GM18868 (cell line): ENCODE results near the gene RAB30.
A peak's percentile ranks its signal among the peaks of the same experiment; 100 is the strongest.
"Not testable (repeated sequence)": the region's sequence is repeated elsewhere in the genome, so short reads cannot be mapped to it uniquely, and the experiment has no call there.

Experiments used
- ATAC-seq: cut with Tn5 transposase; IDR thresholded peaks from one replicate; pipeline ENCODE4 v1.9.1; 2021; ENCODE audit warnings: mild to moderate bottlenecking, moderate library complexity; ENCODE audit not compliant: unreplicated experiment

The RAB30 gene

GRCh38 chr11:82988936-82989627 is 82.6 kb downstream of the RAB30 start:
- no peak for ATAC-seq

GRCh38 chr11:82987997-82988396 is 83.7 kb downstream of the RAB30 start:
- ATAC-seq: no peak

GRCh38 chr11:82986446-82986845 is 85.3 kb downstream of the RAB30 start:
- no peak for ATAC-seq

- ATAC-seq: no peak
Measured at GRCh38 chr11:82981852-82982251, 89.8 kb downstream of the RAB30 start.

- no peak for ATAC-seq
Measured at GRCh38 chr11:82980947-82981346, 90.8 kb downstream of the RAB30 start.

- no peak for ATAC-seq
Measured at GRCh38 chr11:82980292-82980691, 91.4 kb downstream of the RAB30 start.

GRCh38 chr11:82979824-82980223 is 91.9 kb downstream of the RAB30 start:
- no peak for ATAC-seq

- peak; percentile 68 for ATAC-seq
Measured at GRCh38 chr11:82978422-82979099, 93.1 kb downstream of the RAB30 start.

GRCh38 chr11:82976786-82977185 is 94.9 kb downstream of the RAB30 start:
- ATAC-seq: no peak

GRCh38 chr11:82975882-82976281 is 95.8 kb downstream of the RAB30 start:
- no peak for ATAC-seq

GRCh38 chr11:82974851-82975250 is 96.8 kb downstream of the RAB30 start:
- ATAC-seq: no peak

- no peak for ATAC-seq
Measured at GRCh38 chr11:82974135-82974534, 97.6 kb downstream of the RAB30 start.

- ATAC-seq: no peak
Measured at GRCh38 chr11:82972103-82972502, 99.6 kb downstream of the RAB30 start.

GRCh38 chr11:82971519-82971946 is 100.2 kb downstream of the RAB30 start:
- peak; percentile 41 for ATAC-seq

GRCh38 chr11:82970507-82971083 is 101.1 kb downstream of the RAB30 start:
- not testable (repeated sequence) for ATAC-seq

- peak; percentile 91 for ATAC-seq
Measured at GRCh38 chr11:82969811-82970210, 101.9 kb downstream of the RAB30 start.

- ATAC-seq: no peak
Measured at GRCh38 chr11:82967381-82967780, 104.3 kb downstream of the RAB30 start.

- not testable (repeated sequence) for ATAC-seq
Measured at GRCh38 chr11:82962021-82962420, 109.7 kb downstream of the RAB30 start.

- no peak for ATAC-seq
Measured at GRCh38 chr11:82960779-82961143, 110.9 kb downstream of the RAB30 start.

- peak; percentile 96 for ATAC-seq
Measured at GRCh38 chr11:82959987-82960778, 111.5 kb downstream of the RAB30 start.

GRCh38 chr11:82955736-82956453 is 115.8 kb downstream of the RAB30 start:
- not testable (repeated sequence) for ATAC-seq
